HS-5 (cell line): ENCODE data around the gene ETV3L.
"Not testable (repeated sequence)": the region's sequence is repeated elsewhere in the genome, so short reads cannot be mapped to it uniquely, and the experiment has no call there.

Experiments used
- DNase-seq: peaks from one replicate; pipeline ENCODE4 v3.0.0-alpha.2; 2012; ENCODE audit warnings: low read depth

The ETV3L gene

GRCh38 chr1:157077394-157077793 is 22.2 kb downstream of the ETV3L start:
- DNase-seq = no peak

- no peak for DNase-seq
Observed at GRCh38 chr1:157073944-157074685, 25.5 kb downstream of the ETV3L start.

GRCh38 chr1:157069601-157070000 is 30.0 kb downstream of the ETV3L start:
- no peak for DNase-seq

- not testable (repeated sequence) for DNase-seq
Observed at GRCh38 chr1:157059241-157059640, 40.4 kb downstream of the ETV3L start.

GRCh38 chr1:157056269-157056668 is 43.3 kb downstream of the ETV3L start:
- no peak for DNase-seq

- not testable (repeated sequence) for DNase-seq
Observed at GRCh38 chr1:157055729-157056128, 43.9 kb downstream of the ETV3L start.

GRCh38 chr1:157050836-157051235 is 48.8 kb downstream of the ETV3L start:
- no peak for DNase-seq

GRCh38 chr1:157047062-157047410 is 52.6 kb downstream of the ETV3L start:
- no peak for DNase-seq

- peak; percentile 53 for DNase-seq
Observed at GRCh38 chr1:157045250-157046218, 54.1 kb downstream of the ETV3L start, which contains the start of gene ARHGEF11. ARHGEF11 (minus strand) TSS chr1:157045742; CDS start chr1:157044330, 1,412 bp downstream.

- DNase-seq = no peak
Observed at GRCh38 chr1:157044326-157044725, 55.3 kb downstream of the ETV3L start.

GRCh38 chr1:157043685-157044084 is 55.9 kb downstream of the ETV3L start:
- DNase-seq = no peak

GRCh38 chr1:157042846-157043245 is 56.8 kb downstream of the ETV3L start:
- no peak for DNase-seq
